Suppressor macrophage treated with lipopolysaccharide for 4 hours (primary cell): ENCODE data around the gene CPD.

Experiments used
- DNase-seq: peaks from one replicate; pipeline ENCODE4 v3.0.0-alpha.2; 2020

The CPD gene

DNA sequence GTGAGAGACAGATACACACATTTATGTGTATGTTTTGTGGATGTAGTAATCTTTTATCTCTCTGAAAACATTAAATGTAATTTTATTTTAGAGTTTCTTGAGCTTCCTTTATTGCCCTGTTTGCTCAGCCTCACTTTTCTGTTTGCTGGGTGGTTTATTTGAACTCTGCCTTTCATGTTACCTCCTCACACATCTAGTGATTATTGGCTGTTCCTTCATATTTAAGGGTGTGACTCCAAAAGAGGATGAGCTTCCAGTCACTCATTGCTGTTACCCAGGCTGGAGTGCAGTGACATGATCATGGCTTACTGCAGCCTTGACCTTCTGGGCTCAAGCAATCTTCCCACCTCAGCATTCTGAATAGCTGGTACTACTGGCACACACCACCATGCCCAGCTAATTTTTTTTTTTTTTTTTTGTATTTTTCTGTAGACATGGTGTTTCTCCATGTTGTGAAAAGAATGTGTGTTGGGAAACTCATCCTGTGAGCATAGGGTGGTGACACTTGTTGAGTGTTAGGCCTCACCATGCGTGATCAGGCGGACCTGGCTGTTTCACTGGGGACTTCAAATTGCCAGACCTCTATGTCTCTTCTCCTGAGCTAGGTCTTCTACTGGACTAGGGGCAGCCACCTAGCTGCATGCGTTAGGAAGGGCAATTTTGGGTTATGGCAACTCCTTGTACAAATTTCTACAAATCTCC, 136.3 kb downstream of the CPD start:
- no peak for DNase-seq

DNA sequence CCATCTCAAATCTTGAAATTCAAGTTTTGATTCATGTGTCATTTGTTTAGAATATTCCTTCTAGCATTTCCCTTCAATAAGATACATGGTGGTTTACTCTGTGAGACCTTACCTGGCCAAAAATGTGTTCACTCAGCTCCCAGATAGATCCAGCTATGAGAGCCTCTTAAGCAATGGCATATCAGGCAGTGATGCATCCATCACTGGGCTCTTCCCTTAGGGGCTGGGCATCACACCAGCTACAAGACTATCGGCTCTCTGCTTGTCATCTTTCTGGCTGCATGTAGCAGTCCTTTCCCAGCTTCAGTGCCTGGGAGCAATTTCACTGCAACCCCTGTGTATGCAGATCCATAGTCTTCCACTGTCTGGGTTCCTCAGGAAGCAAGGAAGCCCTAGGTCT, 139.1 kb downstream of the CPD start:
- no peak for DNase-seq

DNA sequence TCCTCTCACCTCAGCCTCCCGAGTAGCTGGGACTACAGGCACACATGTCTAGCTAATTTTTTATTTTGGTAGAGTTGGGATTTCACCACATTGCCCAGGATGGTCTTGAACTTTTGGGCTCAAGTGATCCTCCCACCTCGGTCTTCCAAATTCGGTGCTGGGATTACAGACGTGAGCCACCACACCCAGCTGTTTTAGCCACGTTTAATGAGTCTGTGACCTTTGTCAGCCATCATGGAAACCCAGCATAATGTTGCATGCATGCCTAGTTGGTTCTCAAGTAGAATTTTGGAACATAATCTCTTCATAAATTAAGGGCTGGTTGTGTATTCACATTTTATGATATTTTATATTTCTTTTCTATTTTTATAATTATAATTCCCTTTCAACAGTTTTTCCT, 140.4 kb downstream of the CPD start:
- no peak for DNase-seq
